Neural cell (in vitro differentiated cells): Measurements from ENCODE around the gene FBXO5. TPM values are rescaled to one million over a fixed set of nuclear protein-coding genes. Genes with fewer than 3 reads are reported as not detected.
A peak's percentile ranks its signal among the peaks of the same experiment; 100 is the strongest.

Experiments used
- H2AFZ ChIP-seq: fragments of 200-600, 300-800 bp; sonication (generic), shearing (Covaris generic); 2 replicates; pipeline ENCODE4 v1.6.0; 2014; ENCODE audit warnings: low read depth, mild to moderate bottlenecking, antibody characterized with exemption, low read length, moderate library complexity
- H3F3A ChIP-seq: fragments of 200-600 bp; shearing (Covaris generic); 2 replicates; pipeline ENCODE4 v1.6.1; 2016; ENCODE audit warnings: mild to moderate bottlenecking, moderate library complexity, mixed read lengths, antibody characterized with exemption, low read length; ENCODE audit not compliant: insufficient read depth, poor library complexity, severe bottlenecking
- H3K27ac ChIP-seq: fragments of 200-600, 300-800 bp; sonication (generic), shearing (Covaris generic); 2 replicates; pipeline ENCODE4 v1.5.1; 2014; ENCODE audit warnings: mild to moderate bottlenecking, low read length, moderate library complexity
- H3K27me3 ChIP-seq: fragments of 300-800, 200-600 bp; sonication (generic), shearing (Covaris generic); 2 replicates; pipeline ENCODE4 v1.6.0; 2014; ENCODE audit warnings: mild to moderate bottlenecking, low read depth, low read length, moderate library complexity; ENCODE audit not compliant: insufficient read depth
- H3K36me3 ChIP-seq: fragments of 300-800, 200-600 bp; sonication (generic), shearing (Covaris generic); 2 replicates; pipeline ENCODE4 v1.5.1; 2014; ENCODE audit warnings: mild to moderate bottlenecking, antibody characterized with exemption, low read length, moderate library complexity; ENCODE audit not compliant: insufficient read depth
- H3K4me2 ChIP-seq: fragments of 300-800, 200-600 bp; sonication (generic), shearing (Covaris generic); 2 replicates; pipeline ENCODE4 v1.6.0; 2014; ENCODE audit warnings: mild to moderate bottlenecking, low read length
- H3K4me3 ChIP-seq: fragments of 300-800, 200-600 bp; sonication (generic), shearing (Covaris generic); 2 replicates; pipeline ENCODE4 v1.5.1; 2014; ENCODE audit warnings: mild to moderate bottlenecking, low read length, moderate library complexity
- H3K79me2 ChIP-seq: fragments of 200-600 bp; shearing (Covaris generic); replicated peaks from 2 replicates; pipeline ENCODE4 v1.6.0; 2014; ENCODE audit warnings: mild to moderate bottlenecking, low read length, moderate library complexity; ENCODE audit not compliant: insufficient read depth
- H3K9ac ChIP-seq: fragments of 300-800, 200-600 bp; sonication (generic), shearing (Covaris generic); 2 replicates; pipeline ENCODE4 v1.6.1; 2016; ENCODE audit warnings: mild to moderate bottlenecking, low read length, mixed read lengths
- H3K9me2 ChIP-seq: fragments of 200-600 bp; shearing (Covaris generic); 2 replicates; pipeline ENCODE4 v1.6.1; 2016; ENCODE audit warnings: mild to moderate bottlenecking, low read length, mixed read lengths; ENCODE audit not compliant: insufficient read depth
- H3K9me3 ChIP-seq: fragments of 200-600, 300-800 bp; sonication (generic), shearing (Covaris generic); 2 replicates; pipeline ENCODE4 v1.6.1; 2016; ENCODE audit warnings: mild to moderate bottlenecking, mixed run types, low read length, moderate library complexity, mixed read lengths
- H4K20me1 ChIP-seq: fragments of 200-600 bp; shearing (Covaris generic); 2 replicates; pipeline ENCODE4 v1.6.1; 2016; ENCODE audit warnings: mild to moderate bottlenecking, mixed run types; ENCODE audit not compliant: insufficient read depth
- CTCF ChIP-seq: fragments of 450-650 bp; IDR thresholded peaks from 2 replicates; pipeline ENCODE4 v1.5.1; 2014; ENCODE audit warnings: antibody characterized with exemption, mild to moderate bottlenecking, moderate library complexity; ENCODE audit not compliant: poor library complexity, severe bottlenecking
- EP300 ChIP-seq: fragments of 450-650 bp; conservative IDR thresholded peaks from 2 replicates; pipeline ENCODE4 v1.6.1; 2014; ENCODE audit warnings: antibody characterized with exemption, mild to moderate bottlenecking, moderate library complexity; ENCODE audit not compliant: poor library complexity, severe bottlenecking
- EZH2 ChIP-seq: fragments of 200-600, 300-800 bp; shearing (Covaris generic), sonication (generic); IDR thresholded peaks from 2 replicates; pipeline ENCODE4 v1.6.1; 2014; ENCODE audit warnings: antibody characterized with exemption, low read length, borderline replicate concordance, mild to moderate bottlenecking; ENCODE audit not compliant: insufficient read depth, poor library complexity, severe bottlenecking
- MXI1 ChIP-seq: fragments of 450-650 bp; conservative IDR thresholded peaks from 2 replicates; pipeline ENCODE4 v1.6.1; 2014; ENCODE audit warnings: antibody characterized with exemption, mild to moderate bottlenecking; ENCODE audit not compliant: poor library complexity, severe bottlenecking
- POLR2AphosphoS5 ChIP-seq: IDR thresholded peaks from 2 replicates; pipeline ENCODE4 v1.6.1; 2012
- RAD21 ChIP-seq: fragments of 450-650 bp; conservative IDR thresholded peaks from 2 replicates; pipeline ENCODE4 v1.6.1; 2014; ENCODE audit warnings: antibody characterized with exemption, mild to moderate bottlenecking, moderate library complexity
- REST ChIP-seq: IDR thresholded peaks from 2 replicates; pipeline ENCODE4 v1.6.1; 2012; ENCODE audit warnings: borderline replicate concordance
- SMC3 ChIP-seq: fragments of 450-650 bp; conservative IDR thresholded peaks from 2 replicates; pipeline ENCODE4 v1.6.1; 2014; ENCODE audit warnings: antibody characterized with exemption, mild to moderate bottlenecking, moderate library complexity; ENCODE audit not compliant: poor library complexity
- TAF1 ChIP-seq: IDR thresholded peaks from 2 replicates; pipeline ENCODE4 v1.6.1; 2012; ENCODE audit warnings: low read depth
- polyA plus RNA-seq: library from polyadenylated mRNA; depleted of rRNA; stranded (reverse); fragments of >200 nt; gene quantifications from 2 replicates; pipeline ENCODE4 v1.2.3, GENCODE V29; 2014

FBXO5 gene
- polyA plus RNA-seq, 1 donor from 2014 or later = 8.7 TPM

- H3K27ac ChIP-seq = no peak overlapping the region
- no peaks in the 10 kb centered on the region for H3K79me2 ChIP-seq
Measured at GRCh38 chr6:152946484-152946883, 36.4 kb downstream of the FBXO5 start.

GRCh38 chr6:152943260-152943897 is 39.5 kb downstream of the FBXO5 start:
- H3F3A ChIP-seq = no peaks in the 10 kb centered on the region
- no peak overlapping the region for H3K4me3 ChIP-seq
- H3K27ac ChIP-seq = no peak overlapping the region
- no peaks in the 10 kb centered on the region for H3K36me3 ChIP-seq
- no peaks in the 10 kb centered on the region for H3K9me2 ChIP-seq
- H3K9ac ChIP-seq = no peak overlapping the region
- H3K27me3 ChIP-seq = no peaks in the 10 kb centered on the region
- H4K20me1 ChIP-seq = no peaks in the 10 kb centered on the region
- H3K79me2 ChIP-seq = no peaks in the 10 kb centered on the region
- no peaks in the 10 kb centered on the region for H3K9me3 ChIP-seq
- no peak overlapping the region for H3K4me2 ChIP-seq
- H2AFZ ChIP-seq = no peak overlapping the region
- TF ChIP-seq CTCF (no peak), EP300 (no peak), MXI1 (no peak), REST (no peak), SMC3 (no peak), EZH2 (no peak), POLR2AphosphoS5 (no peak), TAF1 (no peak), RAD21 (no peak)

More at GRCh38 chr6:152946484-152946883, 36.4 kb downstream of the FBXO5 start:
- H3F3A ChIP-seq = no peaks in the 10 kb centered on the region
- H3K9me2 ChIP-seq = no peaks in the 10 kb centered on the region
- no peaks in the 10 kb centered on the region for H3K27me3 ChIP-seq
- H3K36me3 ChIP-seq = no peaks in the 10 kb centered on the region
- no peak overlapping the region for H3K9ac ChIP-seq
- H4K20me1 ChIP-seq = no peaks in the 10 kb centered on the region
- no peak overlapping the region for H3K4me2 ChIP-seq
- TF ChIP-seq POLR2AphosphoS5 = peak; percentile 41
- TF ChIP-seq EP300 = peak; percentile 70
- TF ChIP-seq CTCF = no peak
- H3K9me3 ChIP-seq = no peaks in the 10 kb centered on the region
- H2AFZ ChIP-seq = no peak overlapping the region
- H3K4me3 ChIP-seq = no peak overlapping the region
